GM12865 (cell line): ENCODE measurements around the gene ARR3.
"Not testable (repeated sequence)": the region's sequence is repeated elsewhere in the genome, so short reads cannot be mapped to it uniquely, and the experiment has no call there.

Experiments used
- DNase-seq: peaks from one replicate; pipeline ENCODE4 v3.0.0; 2010; ENCODE audit warnings: low read depth
- H3K4me3 ChIP-seq: 2 replicates; pipeline ENCODE4 v1.5.1; 2011; ENCODE audit warnings: mild to moderate bottlenecking, low read depth, low read length, control low read depth
- CTCF ChIP-seq: IDR thresholded peaks from 2 replicates; pipeline ENCODE4 v1.5.1; 2011; ENCODE audit warnings: low read length, control low read depth, low read depth, inconsistent platforms; ENCODE audit not compliant: insufficient read depth; ENCODE audit errors: missing control alignments

Gene ARR3

GRCh38 chrX:70293621-70294020 lies 25.5 kb downstream of the ARR3 start:
- no peak overlapping the region for H3K4me3 ChIP-seq
- no peak for TF ChIP-seq CTCF
- DNase-seq, result no peak

- TF ChIP-seq CTCF, result no peak
- DNase-seq, result no peak
- no peak overlapping the region for H3K4me3 ChIP-seq
Measured at GRCh38 chrX:70301716-70302115, 33.6 kb downstream of the ARR3 start.

- no peak overlapping the region for H3K4me3 ChIP-seq
- TF ChIP-seq CTCF, result no peak
- DNase-seq, result no peak
Measured at GRCh38 chrX:70313503-70313902, 45.4 kb downstream of the ARR3 start.

GRCh38 chrX:70322784-70323183 lies 54.6 kb downstream of the ARR3 start:
- DNase-seq, result no peak
- no peak for TF ChIP-seq CTCF
- no peak overlapping the region for H3K4me3 ChIP-seq

- not testable (repeated sequence) for DNase-seq, H3K4me3 ChIP-seq
Measured at GRCh38 chrX:70323628-70324027, 55.5 kb downstream of the ARR3 start.

- H3K4me3 ChIP-seq, result no peak overlapping the region
- no peak for TF ChIP-seq CTCF
Measured at GRCh38 chrX:70324326-70324725, 56.2 kb downstream of the ARR3 start.

GRCh38 chrX:70331161-70331560 lies 63.0 kb downstream of the ARR3 start:
- DNase-seq, result no peak
- H3K4me3 ChIP-seq, result no peak overlapping the region
- TF ChIP-seq CTCF, result no peak

More at GRCh38 chrX:70324326-70324725, 56.2 kb downstream of the ARR3 start:
- DNase-seq, result no peak
